Epidermal melanocyte (primary cell): ENCODE results near the gene APLF.
"Not testable (repeated sequence)": the region's sequence is repeated elsewhere in the genome, so short reads cannot be mapped to it uniquely, and the experiment has no call there.

Experiments used
- DNase-seq: peaks from one replicate; pipeline ENCODE4 v3.0.0; 2011; ENCODE audit warnings: low spot score; ENCODE audit not compliant: insufficient read length

The APLF gene

DNA sequence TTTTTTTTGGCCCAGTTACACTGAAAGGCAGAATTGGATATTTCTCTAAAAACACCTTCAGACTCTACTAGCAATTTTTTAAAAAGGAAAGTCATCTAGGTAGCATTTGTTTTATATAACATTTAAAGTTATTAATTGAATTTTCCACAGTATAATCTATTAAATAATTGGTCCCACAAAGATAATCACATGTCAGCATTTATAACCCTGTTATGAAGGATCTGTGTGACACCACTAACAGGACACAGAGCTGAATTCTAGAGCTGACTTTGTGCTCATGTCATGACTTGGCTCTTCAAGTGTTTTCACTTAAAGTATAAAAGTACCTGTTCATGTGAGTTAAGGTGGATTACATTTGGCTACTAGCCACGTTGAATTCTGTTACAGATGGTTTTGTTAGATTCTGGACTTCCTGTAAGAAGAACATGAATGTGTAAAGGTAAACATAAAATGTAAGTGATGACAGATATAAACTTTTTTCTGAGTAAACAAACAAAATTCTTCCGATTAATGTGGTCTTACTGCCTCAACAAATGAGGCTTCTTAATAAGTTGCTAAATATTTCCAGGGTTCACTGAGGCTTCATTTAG lies 106.9 kb downstream of the APLF start:
- no peak for DNase-seq

DNA sequence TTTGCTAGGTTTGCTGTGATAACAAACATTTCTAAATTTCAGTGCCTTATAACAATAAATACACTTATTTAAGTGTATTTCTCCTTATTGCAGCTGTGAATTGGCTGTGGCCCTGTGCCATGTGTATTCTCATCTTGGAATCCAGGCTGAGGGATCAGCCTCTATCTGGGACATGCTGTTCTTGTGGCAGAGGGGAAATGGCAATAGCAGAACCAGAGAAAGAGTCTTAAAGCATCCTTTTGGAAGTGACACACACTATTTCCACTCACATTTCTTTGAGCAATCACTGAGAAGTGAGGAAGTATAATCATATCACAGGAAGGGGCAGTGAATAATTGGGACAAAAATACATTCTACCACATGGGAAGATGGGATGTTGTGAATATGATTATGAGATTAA lies 109.8 kb downstream of the APLF start:
- DNase-seq: no peak

DNA sequence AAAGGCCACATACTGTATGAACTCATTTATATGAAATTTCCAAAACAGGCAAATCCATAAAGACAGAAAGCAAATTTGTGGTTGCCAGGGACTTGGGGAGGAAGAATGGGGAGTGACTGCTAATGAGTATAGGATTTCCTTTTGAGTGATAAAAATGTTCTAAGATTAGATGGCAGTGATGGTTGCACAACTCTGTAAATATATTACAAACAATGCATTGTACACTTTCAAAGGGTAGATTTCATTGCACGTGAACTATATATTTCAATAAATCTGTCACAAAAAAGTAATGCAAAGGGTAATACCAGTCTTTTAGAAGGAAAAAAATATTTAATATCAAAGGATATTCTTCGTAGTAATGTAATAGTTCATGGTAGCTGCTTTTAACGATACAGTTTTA lies 112.3 kb downstream of the APLF start:
- DNase-seq: no peak

DNA sequence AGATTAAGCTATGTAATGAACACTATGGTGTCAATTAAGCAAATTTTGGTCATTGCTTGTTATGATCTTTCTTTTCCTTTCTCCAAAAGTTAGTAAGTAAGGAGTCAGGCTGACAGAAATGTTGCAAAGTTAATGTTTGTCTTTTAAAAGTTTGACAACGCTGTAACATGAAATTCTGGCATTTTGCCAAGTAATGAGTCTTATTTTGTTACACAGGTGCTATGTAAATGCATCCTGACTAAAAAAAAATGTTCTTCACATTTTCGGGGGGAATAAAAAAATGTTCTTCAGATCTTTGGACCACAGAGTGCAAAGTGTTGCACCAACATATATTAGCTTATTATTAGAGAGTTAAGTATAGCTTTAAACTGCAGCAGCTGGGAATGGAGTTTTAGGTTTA lies 121.2 kb downstream of the APLF start:
- DNase-seq: no peak

DNA sequence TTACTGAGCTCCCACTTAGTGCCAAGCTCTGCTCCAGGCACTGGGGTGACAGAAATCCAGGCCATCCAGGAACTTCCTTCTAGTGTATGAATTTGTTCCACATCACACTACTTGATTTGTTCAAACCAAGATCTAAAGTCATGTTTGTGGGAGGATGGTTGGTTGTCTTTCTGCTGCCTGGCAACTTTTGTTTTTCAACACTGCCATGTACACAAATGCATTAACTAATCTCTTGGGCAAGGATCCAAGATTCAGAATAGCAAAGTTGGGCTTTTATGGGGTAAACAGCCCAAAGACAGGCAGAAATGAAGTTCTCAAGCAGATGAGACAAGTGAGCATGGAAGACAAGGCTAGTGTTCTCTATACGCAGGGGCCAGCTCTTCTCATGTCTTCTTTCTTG lies 122.6 kb downstream of the APLF start:
- DNase-seq: no peak

DNA sequence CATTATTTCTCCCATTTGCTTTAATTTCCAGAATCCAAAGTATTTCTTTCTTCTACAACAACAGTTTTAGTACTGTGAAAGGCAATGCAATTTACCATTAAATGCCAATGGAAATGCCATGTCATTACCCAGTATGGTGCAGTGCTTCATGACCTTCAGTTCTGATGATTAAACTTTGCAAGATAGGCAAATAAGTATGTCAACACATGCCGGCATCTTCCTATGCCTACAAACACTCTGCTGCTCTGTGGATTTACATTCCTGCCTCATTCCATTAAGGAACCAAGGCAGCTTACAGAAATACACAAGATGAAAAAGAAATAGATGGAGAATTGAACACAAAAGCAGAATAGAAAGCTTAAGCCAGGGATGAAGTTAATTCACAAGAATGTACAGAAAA lies 123.3 kb downstream of the APLF start:
- DNase-seq: no peak

DNA sequence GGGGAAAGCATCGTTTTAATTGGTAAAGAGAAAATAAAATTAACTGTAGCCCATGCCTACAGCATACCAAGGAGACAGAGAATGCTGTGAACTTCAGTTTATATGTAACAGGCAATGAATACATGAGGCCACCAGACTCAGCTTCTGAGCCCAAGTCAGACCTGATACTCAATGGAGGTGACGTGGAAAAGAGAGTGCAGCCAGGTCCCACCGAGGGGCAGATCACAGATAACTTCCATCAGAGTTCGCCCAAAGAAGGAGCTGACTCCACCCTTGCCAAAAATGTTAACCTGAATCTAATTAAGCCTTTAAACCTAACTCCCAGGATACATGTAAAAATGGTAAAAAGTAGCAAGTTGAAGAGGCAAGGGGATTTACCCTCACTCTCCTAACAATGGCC lies 123.8 kb downstream of the APLF start:
- DNase-seq: no peak

DNA sequence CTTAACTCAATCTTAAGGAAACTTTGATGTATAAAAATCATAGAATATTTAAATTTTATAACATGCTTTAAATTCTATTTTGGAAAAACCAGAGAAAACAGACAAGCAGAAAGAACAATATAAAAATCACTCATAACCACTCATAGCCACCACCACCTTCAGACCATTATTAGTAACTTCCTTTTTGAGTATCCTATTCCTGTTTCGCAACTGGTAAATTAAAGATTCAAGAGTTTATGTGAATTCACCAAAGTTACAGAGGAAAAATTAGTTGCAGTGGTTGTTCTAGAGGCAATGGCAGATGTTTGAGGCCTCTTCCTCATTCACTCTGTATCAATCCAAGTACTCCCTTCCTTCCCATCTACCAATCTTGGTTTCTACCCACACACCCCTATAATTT lies 126.7 kb downstream of the APLF start:
- DNase-seq: no peak

DNA sequence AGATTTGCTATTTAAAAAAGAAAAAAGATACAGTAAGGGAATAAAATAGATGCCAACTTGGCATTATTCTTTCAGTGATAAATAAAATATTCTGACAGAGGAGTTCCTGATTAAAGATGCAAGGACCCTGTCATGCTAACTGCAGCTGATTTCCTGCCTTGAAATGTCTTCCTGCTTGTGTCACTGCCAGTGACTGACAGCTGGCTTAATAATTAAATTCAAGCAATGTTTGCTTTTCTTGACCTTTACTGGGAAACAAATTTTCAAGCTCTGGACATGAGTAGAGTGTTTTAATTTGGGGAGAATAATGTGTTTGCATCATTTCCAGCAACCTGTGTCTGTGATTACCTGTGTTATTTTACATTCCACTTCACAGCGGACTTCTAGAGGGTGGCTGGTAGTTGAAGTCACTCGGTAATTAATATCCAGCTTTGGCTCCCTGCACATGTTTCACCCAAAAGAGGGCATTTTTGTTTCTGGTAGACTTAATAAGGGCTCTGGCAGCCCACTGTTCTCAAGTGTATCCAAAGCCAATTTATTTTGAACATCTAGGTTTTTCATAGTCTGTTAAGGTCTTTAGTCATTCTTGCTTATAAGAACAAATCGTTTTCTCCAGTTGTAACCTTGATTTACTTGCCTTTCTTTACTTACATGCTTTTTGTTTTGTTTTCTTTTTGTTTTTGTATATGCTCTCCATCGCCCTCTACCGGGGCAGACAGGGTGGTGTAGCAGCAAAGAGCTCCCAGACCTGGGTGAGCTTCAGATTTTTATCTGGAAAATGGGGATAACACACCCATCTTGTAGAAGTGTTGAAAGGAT lies 127.5 kb downstream of the APLF start:
- no peak for DNase-seq

DNA sequence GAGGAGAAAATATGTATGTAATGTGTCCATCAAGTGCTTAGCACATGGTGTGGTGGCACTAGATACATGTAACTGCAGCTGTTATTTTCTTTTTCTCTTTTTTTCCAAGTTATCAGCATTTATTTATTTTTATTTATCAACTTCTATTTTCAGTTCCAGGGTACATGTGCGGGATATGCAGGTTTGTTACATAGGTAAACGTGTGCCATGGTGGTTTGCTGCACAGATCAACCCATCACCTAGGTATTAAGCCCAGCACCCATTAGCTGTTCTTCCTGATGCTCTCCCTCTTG lies 128.1 kb downstream of the APLF start:
- DNase-seq: not testable (repeated sequence)

DNA sequence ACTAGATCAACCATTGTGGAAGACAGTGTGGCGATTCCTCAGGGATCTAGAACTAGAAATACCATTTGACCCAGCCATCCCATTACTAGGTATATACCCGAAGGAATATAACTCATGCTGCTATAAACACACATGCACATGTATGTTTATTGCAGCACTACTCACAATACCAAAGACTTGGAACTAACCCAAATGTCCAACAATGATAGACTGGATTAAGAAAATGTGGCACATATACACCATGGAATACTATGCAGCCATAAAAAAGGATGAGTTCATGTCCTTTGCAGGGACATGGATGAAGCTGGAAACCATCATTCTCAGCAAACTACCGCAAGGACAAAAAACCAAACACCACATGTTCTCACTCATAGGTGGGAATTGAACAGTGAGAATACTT lies 133.1 kb downstream of the APLF start:
- not testable (repeated sequence) for DNase-seq

DNA sequence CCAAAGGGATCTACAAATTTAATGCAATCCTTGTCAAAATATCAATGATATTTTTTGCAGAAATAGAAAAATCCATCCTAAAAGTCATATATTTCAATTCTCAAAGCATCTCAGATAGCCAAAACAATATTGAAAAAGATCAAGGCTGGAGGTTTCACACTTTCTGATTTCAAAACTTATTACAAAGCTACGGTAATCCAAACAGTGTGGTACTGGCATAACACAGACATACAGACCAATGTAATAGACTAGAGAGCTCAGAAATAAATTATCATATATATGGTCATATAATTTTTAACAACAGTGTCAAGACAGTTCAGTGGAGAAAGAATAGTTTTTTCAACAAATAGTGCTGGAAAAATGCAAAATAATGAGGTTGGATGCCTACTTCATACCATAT lies 135.7 kb downstream of the APLF start:
- no peak for DNase-seq

DNA sequence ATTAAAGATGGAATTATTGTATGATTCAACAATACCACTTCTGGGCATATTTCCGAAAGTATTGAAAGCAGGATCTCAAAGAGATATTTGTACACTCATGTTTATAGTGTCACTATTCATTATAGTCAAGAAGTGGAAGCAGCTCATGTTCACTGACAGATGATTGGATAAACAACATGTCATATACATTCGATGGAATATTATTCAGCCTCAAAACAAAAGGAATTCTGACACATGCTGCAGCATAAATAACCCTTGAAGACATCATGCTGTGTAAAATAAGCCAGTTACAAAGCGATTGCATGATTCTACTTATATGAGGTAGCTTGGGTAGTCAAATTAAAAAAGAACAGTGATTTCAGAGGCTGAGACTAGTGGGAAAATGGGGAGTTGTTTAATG lies 136.7 kb downstream of the APLF start:
- DNase-seq: no peak

DNA sequence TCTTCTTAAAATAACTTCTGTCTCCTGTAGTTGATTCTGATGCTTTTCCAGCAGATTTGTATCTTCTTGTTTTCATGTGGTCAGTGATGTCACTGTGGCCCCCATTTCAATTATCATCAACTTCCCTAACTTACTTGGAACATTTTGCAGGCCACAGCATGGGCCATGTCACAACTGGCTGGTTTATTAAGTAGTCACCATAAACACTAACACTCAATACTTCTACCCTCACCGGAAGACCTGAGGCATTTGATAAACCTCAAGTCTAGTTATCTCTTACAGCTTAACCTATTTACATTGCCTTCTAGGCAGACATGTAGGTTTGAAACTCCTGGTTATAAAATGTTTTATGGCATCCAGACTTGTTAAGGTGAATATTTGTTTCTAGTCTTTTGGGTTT lies 138.6 kb downstream of the APLF start:
- no peak for DNase-seq

DNA sequence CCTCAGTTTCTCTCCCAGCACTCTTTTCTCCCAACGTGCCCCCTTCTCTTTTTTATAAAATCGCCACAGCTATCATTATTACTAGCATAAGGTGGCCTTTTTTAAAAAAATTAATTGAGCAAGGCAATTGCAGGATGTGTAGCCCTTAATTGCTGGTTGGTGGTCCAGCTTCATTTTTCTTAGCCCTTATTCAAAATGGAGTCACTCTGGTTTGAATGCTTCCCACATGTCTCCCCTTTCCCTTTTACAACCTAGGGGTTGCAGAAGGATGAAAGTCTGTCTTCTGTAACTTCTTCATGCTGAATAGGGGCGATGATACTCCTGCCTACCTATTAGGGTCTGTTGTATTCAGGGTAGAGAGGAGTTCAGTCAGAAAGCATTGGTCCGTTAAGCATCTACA lies 139.4 kb downstream of the APLF start:
- no peak for DNase-seq

DNA sequence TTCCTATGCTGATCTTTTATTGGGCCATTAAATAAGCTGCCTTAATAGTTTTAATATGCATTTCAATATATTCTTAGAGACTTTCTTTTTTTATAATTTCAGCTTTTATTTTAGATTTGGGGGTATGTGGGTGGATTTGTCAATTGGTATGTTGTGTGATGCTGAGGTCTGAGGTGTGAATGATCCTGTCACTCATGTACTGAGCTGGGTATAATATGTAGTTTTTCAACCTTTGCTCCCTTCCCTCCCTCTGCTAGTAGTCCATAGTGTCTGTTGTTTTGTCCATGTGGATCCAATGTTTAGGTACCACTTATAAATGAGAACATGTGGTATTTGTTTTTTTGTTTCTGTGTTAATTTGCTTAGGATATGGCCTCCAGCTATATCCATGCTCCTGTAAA lies 140.5 kb downstream of the APLF start:
- DNase-seq: no peak

DNA sequence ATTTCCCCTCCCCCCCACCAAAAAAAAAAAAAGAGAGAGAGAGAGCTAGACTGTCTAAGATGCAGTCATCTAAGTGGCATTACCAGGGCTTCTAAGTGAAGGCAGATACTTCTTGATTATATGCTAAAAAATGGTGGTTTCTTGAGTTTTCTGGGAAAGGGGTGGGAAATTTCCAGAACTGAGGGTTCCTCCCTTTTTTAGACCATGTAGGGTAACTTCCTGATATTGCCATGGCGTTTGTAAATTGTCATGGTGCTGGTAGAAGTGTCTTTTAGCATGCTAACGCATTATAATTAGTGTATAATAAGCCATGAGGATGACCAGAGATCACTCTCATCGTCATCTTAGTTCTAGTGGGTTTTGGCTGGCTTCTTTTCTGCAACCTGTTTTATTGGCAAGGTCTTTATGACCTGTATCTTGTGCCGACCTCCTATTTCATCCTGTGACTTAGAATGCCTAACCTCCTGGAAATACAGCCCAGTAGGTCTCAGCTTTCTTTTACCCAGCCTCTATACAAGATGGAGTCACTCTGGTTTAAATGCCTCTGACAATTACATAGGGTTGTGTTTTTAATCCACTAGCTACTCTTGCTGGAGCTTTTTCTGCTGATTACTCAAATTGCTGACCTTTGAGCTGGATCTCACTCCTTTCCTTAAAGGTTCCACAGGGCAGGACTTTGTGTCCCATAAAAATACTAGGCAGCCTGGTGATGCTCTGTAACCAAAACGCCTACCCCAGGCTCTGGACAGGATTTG lies 145.6 kb downstream of the APLF start:
- DNase-seq: no peak

DNA sequence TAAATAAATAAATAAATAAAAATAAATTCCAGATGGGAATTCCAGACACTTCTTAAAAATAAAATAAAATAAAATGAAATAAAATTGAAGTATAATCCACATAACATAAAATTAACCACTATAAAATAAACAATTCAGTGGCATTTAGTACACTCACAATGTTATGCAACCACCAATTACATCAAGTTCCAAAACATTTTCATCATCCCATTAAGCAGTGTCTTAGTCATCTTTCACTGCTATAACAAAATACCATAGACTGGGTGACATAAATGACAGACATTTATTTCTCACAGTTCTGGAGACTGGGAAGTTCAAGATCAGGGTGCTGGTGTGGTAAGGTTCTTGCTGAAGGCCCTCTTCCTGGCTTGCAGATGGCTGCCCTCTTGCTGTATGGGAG lies 153.4 kb downstream of the APLF start:
- DNase-seq: no peak

DNA sequence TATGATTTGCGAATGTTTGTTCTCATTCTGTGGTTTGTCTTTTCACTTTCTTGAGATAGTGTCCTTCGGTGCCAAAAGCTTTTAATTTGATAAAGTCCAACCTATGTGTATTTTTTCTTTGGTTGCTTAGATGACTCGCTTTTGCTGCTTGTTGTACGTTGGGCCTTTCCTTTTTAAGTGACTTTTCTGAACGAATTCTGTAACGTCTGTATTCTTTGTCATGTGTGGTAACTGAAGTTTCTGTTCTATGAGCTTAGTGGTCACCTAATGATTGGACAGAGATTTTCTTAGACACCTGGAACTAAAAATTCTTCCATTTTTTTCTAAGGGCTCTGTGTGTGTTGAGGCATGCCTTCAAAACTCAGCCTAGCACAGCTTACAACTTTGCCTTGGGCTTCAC lies 156.4 kb downstream of the APLF start:
- no peak for DNase-seq

DNA sequence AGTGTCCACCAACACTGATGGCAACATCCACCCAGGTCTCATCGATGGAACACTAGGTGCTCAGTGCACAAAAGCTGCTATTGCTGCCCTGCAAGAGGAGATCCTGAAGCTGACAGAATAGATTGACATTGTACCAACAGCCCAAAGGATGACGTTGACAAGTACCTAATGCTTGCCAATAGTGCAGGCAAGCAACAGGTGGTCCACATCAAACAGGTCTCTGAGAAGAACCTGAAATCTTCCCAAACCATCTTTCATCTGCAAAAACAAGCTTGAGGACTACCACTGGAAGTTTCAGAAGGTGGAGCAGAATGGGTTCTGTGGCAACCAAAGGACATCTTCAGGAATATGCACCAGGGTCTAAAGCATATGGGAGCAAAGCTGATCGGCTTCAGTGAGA lies 160.2 kb downstream of the APLF start:
- DNase-seq: no peak
